ENCODE measurements around the gene KIAA1671.

The KIAA1671 gene

GRCh38 chr22:25070956-25071355 lies 118.4 kb downstream of the KIAA1671 start:
- Histone ChIP-seq H3K27ac (ENCODE audit: low read depth, low read length) (no peak overlapping the region), H3K9ac (ENCODE audit: low read length) (no peak overlapping the region), H3K9me3 (ENCODE audit: control insufficient read depth, insufficient read depth, low read depth, low read length) (no peaks in the 10 kb centered on the region), H3K4me1 (ENCODE audit: control insufficient read depth, insufficient read depth, low read length) (peaks cover 11% of the 10 kb centered on the region), H3K36me3 (ENCODE audit: control insufficient read depth, insufficient read depth, low read length) (no peaks in the 10 kb centered on the region), H3K4me3 (ENCODE audit: low read depth, low read length) (no peak overlapping the region), H3K27me3 (ENCODE audit: control insufficient read depth, insufficient read depth, low read length) (no peaks in the 10 kb centered on the region)

- no peaks in the 10 kb centered on the region for H3K36me3 ChIP-seq (ENCODE audit: control insufficient read depth, insufficient read depth, low read length)
- no peaks in the 10 kb centered on the region for H3K27me3 ChIP-seq (ENCODE audit: control insufficient read depth, insufficient read depth, low read length)
- no peak overlapping the region for H3K9ac ChIP-seq (ENCODE audit: low read length)
- H3K27ac ChIP-seq (ENCODE audit: low read depth, low read length) = no peak overlapping the region
- H3K4me1 ChIP-seq (ENCODE audit: control insufficient read depth, insufficient read depth, low read length) = peaks cover 11% of the 10 kb centered on the region
- no peaks in the 10 kb centered on the region for H3K9me3 ChIP-seq (ENCODE audit: control insufficient read depth, insufficient read depth, low read depth, low read length)
- H3K4me3 ChIP-seq (ENCODE audit: low read depth, low read length) = no peak overlapping the region
Measured at GRCh38 chr22:25071720-25072119, 119.2 kb downstream of the KIAA1671 start.

- Histone ChIP-seq H3K27ac (ENCODE audit: low read depth, low read length) (no peak overlapping the region), H3K36me3 (ENCODE audit: control insufficient read depth, insufficient read depth, low read length) (no peaks in the 10 kb centered on the region), H3K4me1 (ENCODE audit: control insufficient read depth, insufficient read depth, low read length) (peaks cover 11% of the 10 kb centered on the region), H3K9me3 (ENCODE audit: control insufficient read depth, insufficient read depth, low read depth, low read length) (no peaks in the 10 kb centered on the region), H3K4me3 (ENCODE audit: low read depth, low read length) (no peak overlapping the region), H3K9ac (ENCODE audit: low read length) (no peak overlapping the region), H3K27me3 (ENCODE audit: control insufficient read depth, insufficient read depth, low read length) (no peaks in the 10 kb centered on the region)
Measured at GRCh38 chr22:25072406-25072805, 119.9 kb downstream of the KIAA1671 start.

- Histone ChIP-seq H3K4me1 (ENCODE audit: control insufficient read depth, insufficient read depth, low read length) (no peaks in the 10 kb centered on the region), H3K27ac (ENCODE audit: low read depth, low read length) (no peak overlapping the region), H3K9ac (ENCODE audit: low read length) (no peak overlapping the region), H3K27me3 (ENCODE audit: control insufficient read depth, insufficient read depth, low read length) (no peaks in the 10 kb centered on the region), H3K9me3 (ENCODE audit: control insufficient read depth, insufficient read depth, low read depth, low read length) (no peaks in the 10 kb centered on the region), H3K36me3 (ENCODE audit: control insufficient read depth, insufficient read depth, low read length) (no peaks in the 10 kb centered on the region), H3K4me3 (ENCODE audit: low read depth, low read length) (no peak overlapping the region)
Measured at GRCh38 chr22:25076336-25076735, 123.8 kb downstream of the KIAA1671 start.

- no peak overlapping the region for H3K27ac ChIP-seq (ENCODE audit: low read depth, low read length)
- H3K4me3 ChIP-seq (ENCODE audit: low read depth, low read length) = no peak overlapping the region
- H3K27me3 ChIP-seq (ENCODE audit: control insufficient read depth, insufficient read depth, low read length) = no peaks in the 10 kb centered on the region
- no peaks in the 10 kb centered on the region for H3K36me3 ChIP-seq (ENCODE audit: control insufficient read depth, insufficient read depth, low read length)
- H3K4me1 ChIP-seq (ENCODE audit: control insufficient read depth, insufficient read depth, low read length) = no peaks in the 10 kb centered on the region
- no peaks in the 10 kb centered on the region for H3K9me3 ChIP-seq (ENCODE audit: control insufficient read depth, insufficient read depth, low read depth, low read length)
- no peak overlapping the region for H3K9ac ChIP-seq (ENCODE audit: low read length)
Measured at GRCh38 chr22:25077056-25077455, 124.5 kb downstream of the KIAA1671 start.

GRCh38 chr22:25077964-25078363 lies 125.4 kb downstream of the KIAA1671 start:
- H3K4me1 ChIP-seq (ENCODE audit: control insufficient read depth, insufficient read depth, low read length) = no peaks in the 10 kb centered on the region
- no peak overlapping the region for H3K4me3 ChIP-seq (ENCODE audit: low read depth, low read length)
- no peaks in the 10 kb centered on the region for H3K27me3 ChIP-seq (ENCODE audit: control insufficient read depth, insufficient read depth, low read length)
- no peak overlapping the region for H3K27ac ChIP-seq (ENCODE audit: low read depth, low read length)
- H3K9ac ChIP-seq (ENCODE audit: low read length) = no peak overlapping the region
- H3K36me3 ChIP-seq (ENCODE audit: control insufficient read depth, insufficient read depth, low read length) = no peaks in the 10 kb centered on the region
- H3K9me3 ChIP-seq (ENCODE audit: control insufficient read depth, insufficient read depth, low read depth, low read length) = no peaks in the 10 kb centered on the region

GRCh38 chr22:25078591-25078990 lies 126.1 kb downstream of the KIAA1671 start:
- H3K27ac ChIP-seq (ENCODE audit: low read depth, low read length) = no peak overlapping the region
- H3K27me3 ChIP-seq (ENCODE audit: control insufficient read depth, insufficient read depth, low read length) = no peaks in the 10 kb centered on the region
- H3K9ac ChIP-seq (ENCODE audit: low read length) = no peak overlapping the region
- H3K4me1 ChIP-seq (ENCODE audit: control insufficient read depth, insufficient read depth, low read length) = peaks cover 2% of the 10 kb centered on the region; the same call in 1 of the 2 replicates
- H3K9me3 ChIP-seq (ENCODE audit: control insufficient read depth, insufficient read depth, low read depth, low read length) = no peaks in the 10 kb centered on the region
- H3K36me3 ChIP-seq (ENCODE audit: control insufficient read depth, insufficient read depth, low read length) = no peaks in the 10 kb centered on the region
- H3K4me3 ChIP-seq (ENCODE audit: low read depth, low read length) = no peak overlapping the region

GRCh38 chr22:25080855-25081254 lies 128.3 kb downstream of the KIAA1671 start:
- Histone ChIP-seq H3K4me3 (ENCODE audit: low read depth, low read length) (no peak overlapping the region), H3K9ac (ENCODE audit: low read length) (no peak overlapping the region), H3K27me3 (ENCODE audit: control insufficient read depth, insufficient read depth, low read length) (no peaks in the 10 kb centered on the region), H3K4me1 (ENCODE audit: control insufficient read depth, insufficient read depth, low read length) (peaks cover 3% of the 10 kb centered on the region; the same call in 1 of the 2 replicates), H3K9me3 (ENCODE audit: control insufficient read depth, insufficient read depth, low read depth, low read length) (no peaks in the 10 kb centered on the region), H3K27ac (ENCODE audit: low read depth, low read length) (no peak overlapping the region), H3K36me3 (ENCODE audit: control insufficient read depth, insufficient read depth, low read length) (no peaks in the 10 kb centered on the region)

- Histone ChIP-seq H3K9ac (ENCODE audit: low read length) (no peak overlapping the region), H3K27ac (ENCODE audit: low read depth, low read length) (no peak overlapping the region), H3K4me3 (ENCODE audit: low read depth, low read length) (no peak overlapping the region), H3K36me3 (ENCODE audit: control insufficient read depth, insufficient read depth, low read length) (no peaks in the 10 kb centered on the region), H3K9me3 (ENCODE audit: control insufficient read depth, insufficient read depth, low read depth, low read length) (no peaks in the 10 kb centered on the region), H3K4me1 (ENCODE audit: control insufficient read depth, insufficient read depth, low read length) (peaks cover 3% of the 10 kb centered on the region; the same call in 1 of the 2 replicates), H3K27me3 (ENCODE audit: control insufficient read depth, insufficient read depth, low read length) (no peaks in the 10 kb centered on the region)
Measured at GRCh38 chr22:25081409-25081824, 128.9 kb downstream of the KIAA1671 start.

- Histone ChIP-seq H3K4me1 (ENCODE audit: control insufficient read depth, insufficient read depth, low read length) (peaks cover 3% of the 10 kb centered on the region; the same call in 1 of the 2 replicates), H3K27ac (ENCODE audit: low read depth, low read length) (no peak overlapping the region), H3K27me3 (ENCODE audit: control insufficient read depth, insufficient read depth, low read length) (no peaks in the 10 kb centered on the region), H3K9me3 (ENCODE audit: control insufficient read depth, insufficient read depth, low read depth, low read length) (no peaks in the 10 kb centered on the region), H3K36me3 (ENCODE audit: control insufficient read depth, insufficient read depth, low read length) (no peaks in the 10 kb centered on the region), H3K4me3 (ENCODE audit: low read depth, low read length) (no peak overlapping the region), H3K9ac (ENCODE audit: low read length) (no peak overlapping the region)
Measured at GRCh38 chr22:25082096-25082495, 129.6 kb downstream of the KIAA1671 start.

- no peaks in the 10 kb centered on the region for H3K27me3 ChIP-seq (ENCODE audit: control insufficient read depth, insufficient read depth, low read length)
- H3K27ac ChIP-seq (ENCODE audit: low read depth, low read length) = no peak overlapping the region
- no peaks in the 10 kb centered on the region for H3K36me3 ChIP-seq (ENCODE audit: control insufficient read depth, insufficient read depth, low read length)
- H3K9me3 ChIP-seq (ENCODE audit: control insufficient read depth, insufficient read depth, low read depth, low read length) = no peaks in the 10 kb centered on the region
- peaks cover 3% of the 10 kb centered on the region; the same call in 1 of the 2 replicates for H3K4me1 ChIP-seq (ENCODE audit: control insufficient read depth, insufficient read depth, low read length)
- no peak overlapping the region for H3K9ac ChIP-seq (ENCODE audit: low read length)
- H3K4me3 ChIP-seq (ENCODE audit: low read depth, low read length) = no peak overlapping the region
Measured at GRCh38 chr22:25083056-25083806, 130.7 kb downstream of the KIAA1671 start.

All from HUES6 (cell line).